Measurements from ENCODE around the gene HNF4A.

The HNF4A gene

GRCh38 chr20:44390280-44390679, 34.8 kb downstream of the HNF4A start:
- H3K4me3 ChIP-seq (ENCODE audit: low read depth, low read length), result no peak overlapping the region
- no peak for TF ChIP-seq CTCF (IDR thresholded peaks at IDR 0.05; ENCODE audit: low read depth, low read length)
- no peak for DNase-seq
- H3K27me3 ChIP-seq (ENCODE audit: insufficient read depth, low read depth, severe bottlenecking), result no peaks in the 10 kb centered on the region
- no peaks in the 10 kb centered on the region for H3K36me3 ChIP-seq
- H3K27ac ChIP-seq, result no peak overlapping the region
- H3K9me3 ChIP-seq (ENCODE audit: severe bottlenecking), result no peaks in the 10 kb centered on the region

- no peak overlapping the region for H3K27ac ChIP-seq
- no peaks in the 10 kb centered on the region for H3K27me3 ChIP-seq (ENCODE audit: insufficient read depth, low read depth, severe bottlenecking)
- no peak overlapping the region for H3K4me3 ChIP-seq (ENCODE audit: low read depth, low read length)
- no peaks in the 10 kb centered on the region for H3K9me3 ChIP-seq (ENCODE audit: severe bottlenecking)
- TF ChIP-seq CTCF (IDR thresholded peaks at IDR 0.05; ENCODE audit: low read depth, low read length), result no peak
- no peaks in the 10 kb centered on the region for H3K36me3 ChIP-seq
- no peak for DNase-seq
Measured at GRCh38 chr20:44392088-44392775, 36.7 kb downstream of the HNF4A start.

- no peak for TF ChIP-seq CTCF (IDR thresholded peaks at IDR 0.05; ENCODE audit: low read depth, low read length)
- Histone ChIP-seq H3K27me3 (ENCODE audit: insufficient read depth, low read depth, severe bottlenecking) (no peaks in the 10 kb centered on the region), H3K36me3 (no peaks in the 10 kb centered on the region), H3K9me3 (ENCODE audit: severe bottlenecking) (no peaks in the 10 kb centered on the region), H3K27ac (no peak overlapping the region), H3K4me3 (ENCODE audit: low read depth, low read length) (no peak overlapping the region)
- no peak for DNase-seq
Measured at GRCh38 chr20:44392776-44393607, 37.5 kb downstream of the HNF4A start.

- no peaks in the 10 kb centered on the region for H3K36me3 ChIP-seq
- no peak overlapping the region for H3K4me3 ChIP-seq (ENCODE audit: low read depth, low read length)
- H3K27me3 ChIP-seq (ENCODE audit: insufficient read depth, low read depth, severe bottlenecking), result no peaks in the 10 kb centered on the region
- no peak for TF ChIP-seq CTCF (IDR thresholded peaks at IDR 0.05; ENCODE audit: low read depth, low read length)
- no peaks in the 10 kb centered on the region for H3K9me3 ChIP-seq (ENCODE audit: severe bottlenecking)
- DNase-seq, result no peak
- H3K27ac ChIP-seq, result no peak overlapping the region
Measured at GRCh38 chr20:44393608-44394451, 38.3 kb downstream of the HNF4A start.

GRCh38 chr20:44394452-44394701, 38.9 kb downstream of the HNF4A start:
- no peak overlapping the region for H3K27ac ChIP-seq
- H3K9me3 ChIP-seq (ENCODE audit: severe bottlenecking), result no peaks in the 10 kb centered on the region
- no peak for DNase-seq
- no peak overlapping the region for H3K4me3 ChIP-seq (ENCODE audit: low read depth, low read length)
- no peak for TF ChIP-seq CTCF (IDR thresholded peaks at IDR 0.05; ENCODE audit: low read depth, low read length)
- H3K27me3 ChIP-seq (ENCODE audit: insufficient read depth, low read depth, severe bottlenecking), result no peaks in the 10 kb centered on the region
- no peaks in the 10 kb centered on the region for H3K36me3 ChIP-seq

All from WERI-Rb-1 (cell line).